Hair follicular keratinocyte (primary cell): Measurements from ENCODE around the gene UVRAG. TPM values are rescaled to one million over a fixed set of nuclear protein-coding genes. Genes with fewer than 3 reads are reported as not detected.

ENCODE experiments used
- total RNA-seq: library from RNA; depleted of rRNA; stranded (reverse); fragments of >200 nt; gene quantifications from 2 replicates; pipeline ENCODE4 v1.2.3, GENCODE V29; 2015

UVRAG gene
- 7.1 and 7.7 TPM in 2 replicates for total RNA-seq

GRCh38 chr11:75814677-75815344 lies at the start of gene UVRAG:
Gene UVRAG (plus strand): TSS chr11:75815210. CDS start chr11:75815408, 198 bp downstream.

GRCh38 chr11:75768112-75768908 lies 46.7 kb upstream of the UVRAG start, which contains the start of gene DGAT2:
Gene DGAT2 (plus strand): TSS chr11:75768778. CDS start chr11:75768992, 214 bp downstream.

Other genes with a start within 250 kb of the UVRAG start
- gene MAP6, start 146.2 kb upstream of the UVRAG start, total RNA-seq = 0.38 and 1.4 TPM in 2 replicates
- not detected in 2 replicates for gene MOGAT2, start 97.4 kb upstream of the UVRAG start, total RNA-seq
- 2.3 and 2.4 TPM in 2 replicates for gene DGAT2, start 46.4 kb upstream of the UVRAG start, total RNA-seq